Central memory CD8-positive, alpha-beta T cell (primary cell): ENCODE measurements around the gene HIGD1B.
"Not testable (repeated sequence)": the region's sequence is repeated elsewhere in the genome, so short reads cannot be mapped to it uniquely, and the experiment has no call there.

ENCODE experiments used
- ATAC-seq: fragments of 150-1000 bp; cut with Tn5 transposase; replicated peaks from 2 replicates; pipeline ENCODE4 v1.10.0; 2022; ENCODE audit warnings: mild to moderate bottlenecking, moderate FRiP score, moderate number of reproducible peaks; ENCODE audit not compliant: poor library complexity, severe bottlenecking; ENCODE audit errors: extremely low read depth
- DNase-seq, 2 donors: peaks; one replicate each; pipeline ENCODE4 v3.0.0; 2021; ENCODE audit warnings: low spot score in 2 of 2
- H3K27ac Mint-ChIP-seq: one replicate; pipeline ENCODE4 v1.8.0; 2022; ENCODE audit warnings: low read depth, mild to moderate bottlenecking, moderate library complexity, mixed read lengths
- H3K27me3 Mint-ChIP-seq: one replicate; pipeline ENCODE4 v1.8.0; 2022; ENCODE audit warnings: mixed read lengths
- H3K36me3 Mint-ChIP-seq: one replicate; pipeline ENCODE4 v1.8.0; 2022; ENCODE audit warnings: mild to moderate bottlenecking, moderate library complexity, mixed read lengths; ENCODE audit not compliant: insufficient read depth
- H3K4me1 Mint-ChIP-seq: one replicate; pipeline ENCODE4 v1.8.0; 2022; ENCODE audit warnings: mixed read lengths
- H3K4me3 Mint-ChIP-seq: one replicate; pipeline ENCODE4 v1.8.0; 2022; ENCODE audit warnings: mild to moderate bottlenecking, moderate library complexity, mixed read lengths
- H3K9me3 Mint-ChIP-seq: one replicate; pipeline ENCODE4 v1.8.0; 2022; ENCODE audit warnings: mixed read lengths

HIGD1B gene

GRCh38 chr17:44847586-44847985 lies at the start of gene HIGD1B:
Gene HIGD1B (plus strand): TSS chr17:44847883. CDS start chr17:44848153, 270 bp downstream.
- no peak for ATAC-seq
- peak within 1 kb of the TSS; percentile 83 for H3K27ac Mint-ChIP-seq
- H3K27me3 Mint-ChIP-seq, result no peaks in the 10 kb centered on the region
- peaks cover 20% of the 10 kb centered on the region for H3K36me3 Mint-ChIP-seq
- no peak within 1 kb of the TSS for H3K4me3 Mint-ChIP-seq
- H3K4me1 Mint-ChIP-seq, result peaks cover 7% of the 10 kb centered on the region
- no peak for DNase-seq
- no peaks in the 10 kb centered on the region for H3K9me3 Mint-ChIP-seq

- Mint-ChIP-seq H3K4me1 (no peaks in the 10 kb centered on the region), H3K27ac (no peak overlapping the region), H3K9me3 (no peaks in the 10 kb centered on the region), H3K36me3 (no peaks in the 10 kb centered on the region), H3K4me3 (no peak overlapping the region), H3K27me3 (peaks cover 22% of the 10 kb centered on the region)
- DNase-seq (no peak), ATAC-seq (no peak)
Observed at GRCh38 chr17:44798356-44798755, 49.3 kb upstream of the HIGD1B start.

- Mint-ChIP-seq H3K27ac (no peak overlapping the region), H3K36me3 (no peaks in the 10 kb centered on the region), H3K27me3 (peaks cover 44% of the 10 kb centered on the region), H3K9me3 (no peaks in the 10 kb centered on the region), H3K4me1 (no peaks in the 10 kb centered on the region), H3K4me3 (no peak overlapping the region)
- DNase-seq, result no peak
- no peak for ATAC-seq
Observed at GRCh38 chr17:44801880-44802279, 45.8 kb upstream of the HIGD1B start.

GRCh38 chr17:44804302-44805089 lies 43.2 kb upstream of the HIGD1B start:
- H3K9me3 Mint-ChIP-seq, result no peaks in the 10 kb centered on the region
- H3K27me3 Mint-ChIP-seq, result peaks cover 49% of the 10 kb centered on the region
- H3K4me3 Mint-ChIP-seq, result no peak overlapping the region
- no peak for DNase-seq
- no peak for ATAC-seq
- H3K27ac Mint-ChIP-seq, result no peak overlapping the region
- no peaks in the 10 kb centered on the region for H3K36me3 Mint-ChIP-seq
- H3K4me1 Mint-ChIP-seq, result no peaks in the 10 kb centered on the region

- ATAC-seq, result no peak
- peaks cover 42% of the 10 kb centered on the region for H3K27me3 Mint-ChIP-seq
- H3K27ac Mint-ChIP-seq, result no peak overlapping the region
- no peaks in the 10 kb centered on the region for H3K9me3 Mint-ChIP-seq
- H3K4me1 Mint-ChIP-seq, result no peaks in the 10 kb centered on the region
- no peak for DNase-seq
- H3K4me3 Mint-ChIP-seq, result no peak overlapping the region
- H3K36me3 Mint-ChIP-seq, result no peaks in the 10 kb centered on the region
Observed at GRCh38 chr17:44807093-44807816, 40.4 kb upstream of the HIGD1B start.

GRCh38 chr17:44807817-44808155 lies 39.9 kb upstream of the HIGD1B start:
- Mint-ChIP-seq H3K4me1 (no peaks in the 10 kb centered on the region), H3K36me3 (no peaks in the 10 kb centered on the region), H3K4me3 (no peak overlapping the region), H3K9me3 (no peaks in the 10 kb centered on the region), H3K27ac (no peak overlapping the region), H3K27me3 (peaks cover 39% of the 10 kb centered on the region)
- ATAC-seq (no peak), DNase-seq (no peak)

GRCh38 chr17:44808156-44808555 lies 39.5 kb upstream of the HIGD1B start:
- no peak for ATAC-seq
- no peak for DNase-seq
- H3K36me3 Mint-ChIP-seq, result no peaks in the 10 kb centered on the region
- no peak overlapping the region for H3K4me3 Mint-ChIP-seq
- no peaks in the 10 kb centered on the region for H3K4me1 Mint-ChIP-seq
- H3K9me3 Mint-ChIP-seq, result no peaks in the 10 kb centered on the region
- H3K27ac Mint-ChIP-seq, result no peak overlapping the region
- H3K27me3 Mint-ChIP-seq, result peaks cover 39% of the 10 kb centered on the region

GRCh38 chr17:44808656-44809388 lies 38.9 kb upstream of the HIGD1B start:
- not testable (repeated sequence) for ATAC-seq, H3K36me3 Mint-ChIP-seq, H3K4me3 Mint-ChIP-seq, H3K27ac Mint-ChIP-seq, DNase-seq, H3K9me3 Mint-ChIP-seq, H3K4me1 Mint-ChIP-seq
- peaks cover 39% of the 10 kb centered on the region for H3K27me3 Mint-ChIP-seq

GRCh38 chr17:44812263-44812662 lies 35.4 kb upstream of the HIGD1B start:
- no peak for DNase-seq
- Mint-ChIP-seq H3K4me1 (no peaks in the 10 kb centered on the region), H3K27me3 (peaks cover 13% of the 10 kb centered on the region), H3K27ac (no peak overlapping the region), H3K36me3 (no peaks in the 10 kb centered on the region), H3K9me3 (no peaks in the 10 kb centered on the region), H3K4me3 (no peak overlapping the region)
- no peak for ATAC-seq

GRCh38 chr17:44818508-44818907 lies 29.2 kb upstream of the HIGD1B start:
- H3K36me3 Mint-ChIP-seq, H3K27ac Mint-ChIP-seq, H3K4me1 Mint-ChIP-seq, H3K9me3 Mint-ChIP-seq, H3K4me3 Mint-ChIP-seq, ATAC-seq, DNase-seq: not testable (repeated sequence)
- H3K27me3 Mint-ChIP-seq, result peaks cover 34% of the 10 kb centered on the region

GRCh38 chr17:44820631-44821212 lies 27.0 kb upstream of the HIGD1B start:
- no peaks in the 10 kb centered on the region for H3K9me3 Mint-ChIP-seq
- DNase-seq (no peak), ATAC-seq (no peak)
- H3K36me3 Mint-ChIP-seq, result no peaks in the 10 kb centered on the region
- H3K27ac Mint-ChIP-seq, result no peak overlapping the region
- H3K4me1 Mint-ChIP-seq, result no peaks in the 10 kb centered on the region
- no peak overlapping the region for H3K4me3 Mint-ChIP-seq
- peaks cover 40% of the 10 kb centered on the region for H3K27me3 Mint-ChIP-seq

GRCh38 chr17:44825236-44825635 lies 22.4 kb upstream of the HIGD1B start:
- H3K27ac Mint-ChIP-seq, H3K36me3 Mint-ChIP-seq, H3K4me3 Mint-ChIP-seq, DNase-seq, H3K9me3 Mint-ChIP-seq, ATAC-seq: not testable (repeated sequence)
- peaks cover 52% of the 10 kb centered on the region for H3K27me3 Mint-ChIP-seq
- peaks cover 11% of the 10 kb centered on the region for H3K4me1 Mint-ChIP-seq
